Panc1 (cell line): ENCODE measurements around the gene PDPK1. TPM values are rescaled to one million over a fixed set of nuclear protein-coding genes. Genes with fewer than 3 reads are reported as not detected.
"Not testable (repeated sequence)": the region's sequence is repeated elsewhere in the genome, so short reads cannot be mapped to it uniquely, and the experiment has no call there.

Experiments used
- ATAC-seq: fragments of 200-7000 bp; cut with Tn5 transposase; 2 replicates; pipeline ENCODE4 v1.9.1; 2020; ENCODE audit warnings: mild to moderate bottlenecking, moderate library complexity
- BruUV-seq: library from RNA; stranded (reverse); fragments of 400-500 nt; replicated peaks from 2 replicates; lab custom pipeline; 2021; lab: Mats Ljungman, UMichigan
- CTCF ChIA-PET: fragments of 300-600 bp; sonication (Branson Sonifier 250); formaldehyde crosslinking; loops from one replicate; lab custom pipeline; 2022; ENCODE audit warnings: antibody characterized with exemption; lab: Charles Lee
- POLR2A ChIA-PET: fragments of 300-600 bp; sonication (Branson Sonifier 250); formaldehyde crosslinking; loops from one replicate; lab custom pipeline; 2022; ENCODE audit warnings: antibody characterized with exemption; lab: Charles Lee
- DNase-seq: peaks from one replicate; pipeline ENCODE4 v3.0.0-alpha.2; 2010; ENCODE audit warnings: low read depth, low spot score
- H3K27ac ChIP-seq: 2 replicates; pipeline ENCODE4 v1.5.1; 2011; ENCODE audit warnings: mild to moderate bottlenecking, low read length, inconsistent platforms
- H3K27me3 ChIP-seq: fragments of 200-500 bp; sonication (Bioruptor generic); 2 replicates; pipeline ENCODE4 v1.6.0; 2014; ENCODE audit warnings: low read length, inconsistent platforms; ENCODE audit not compliant: control insufficient read depth, insufficient read depth
- H3K36me3 ChIP-seq: fragments of 200-500 bp; sonication (Bioruptor generic); 2 replicates; pipeline ENCODE4 v1.5.1; 2014; ENCODE audit warnings: inconsistent platforms, mild to moderate bottlenecking, low read length, moderate library complexity; ENCODE audit not compliant: control insufficient read depth, insufficient read depth
- H3K4me1 ChIP-seq: 2 replicates; pipeline ENCODE4 v1.5.1; 2011; ENCODE audit warnings: inconsistent platforms, mild to moderate bottlenecking, low read length, moderate library complexity; ENCODE audit not compliant: control insufficient read depth, insufficient read depth
- H3K4me3 ChIP-seq, 2 experiments: 2 replicates each; pipeline ENCODE4 v1.5.1; 2011 to 2012; ENCODE audit warnings: low read depth in 2 of 2, low read length in 2 of 2, mild to moderate bottlenecking in 2 of 2, inconsistent platforms in 1 of 2, moderate library complexity in 1 of 2
- H3K9me3 ChIP-seq: fragments of 200-500 bp; sonication (Bioruptor generic); 2 replicates; pipeline ENCODE4 v1.5.1; 2014; ENCODE audit warnings: low read depth, mild to moderate bottlenecking, inconsistent platforms, low read length, moderate library complexity; ENCODE audit not compliant: control insufficient read depth, insufficient read depth
- POLR2AphosphoS5 ChIP-seq: IDR thresholded peaks from 2 replicates; pipeline ENCODE4 v1.6.1; 2012; ENCODE audit warnings: mild to moderate bottlenecking, low read depth, low read length, moderate library complexity
- SIN3A ChIP-seq: IDR thresholded peaks from 2 replicates; pipeline ENCODE4 v1.6.1; 2012; ENCODE audit warnings: low read depth, mild to moderate bottlenecking, low read length, moderate library complexity, borderline replicate concordance; ENCODE audit not compliant: insufficient read depth
- TCF7L2 ChIP-seq: IDR thresholded peaks from 2 replicates; pipeline ENCODE4 v1.6.1; 2011; ENCODE audit warnings: mild to moderate bottlenecking, low read depth, low read length, inconsistent platforms
- in situ Hi-C: cut with HindIII; loops from 2 replicates; pipeline ENCODE4 v1.10.0; 2016; ENCODE audit warnings: low sequenced_read_pairs, low pct_unique_long_range_greater_than_20kb
- intact Hi-C: fragments of 100-400 bp; cut with micrococcal nuclease; formaldehyde crosslinking; loops from one replicate; pipeline ENCODE4 v1.10.0; 2022; ENCODE audit not compliant: unreplicated experiment
- total RNA-seq: library from RNA; stranded (reverse); gene quantifications from one replicate; pipeline ENCODE4 v1.2.1, GENCODE V29; 2021; ENCODE audit not compliant: unreplicated experiment
- TF ChIP-seq, protein P1 (sequence below): fragments of 450-650 bp; IDR thresholded peaks from 2 replicates; pipeline ENCODE4 v1.5.1; 2017; ENCODE audit warnings: mild to moderate bottlenecking
- TF ChIP-seq, protein P2 (sequence below), 2 experiments: IDR thresholded peaks; 2 replicates each; pipeline ENCODE4 v1.6.1; 2011 to 2012; ENCODE audit warnings: low read depth in 2 of 2, control low read depth in 1 of 2, low read length in 1 of 2, mild to moderate bottlenecking in 1 of 2, moderate library complexity in 1 of 2; ENCODE audit not compliant: insufficient read depth in 1 of 2

PDPK1 gene
- total RNA-seq, 1 experiment from 2014 or later = 43.2 TPM

DNA sequence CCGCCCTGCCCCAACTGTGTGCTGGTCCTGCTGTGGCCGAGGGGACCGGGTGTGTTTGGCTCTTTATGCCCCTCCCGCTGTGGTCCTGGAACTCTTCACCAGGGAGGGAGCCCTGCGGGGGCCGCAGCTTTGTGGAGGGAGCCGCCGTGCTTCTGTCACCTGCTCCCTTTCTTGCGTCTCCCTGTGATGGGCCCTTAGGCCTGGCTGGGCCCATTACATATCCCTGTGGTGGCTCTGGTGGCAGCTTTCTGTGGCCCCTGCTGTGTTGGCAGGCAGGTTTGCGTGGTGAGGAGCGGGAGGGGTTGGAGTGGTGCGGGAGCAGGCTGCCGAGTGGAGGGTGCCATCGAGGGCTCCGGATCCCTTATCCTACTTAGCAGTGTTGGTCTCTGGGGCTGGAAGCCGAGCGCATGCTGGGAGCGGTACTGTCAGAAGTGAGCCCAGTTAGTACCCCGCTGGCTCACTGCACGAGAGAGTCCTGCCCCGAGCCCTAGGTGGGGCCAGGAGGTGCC, 60.4 kb downstream of the PDPK1 start:
- in situ Hi-C loops = no loop called here
- no peak overlapping the region for H3K4me3 ChIP-seq
- no peaks in the 10 kb centered on the region for H3K36me3 ChIP-seq
- no peak for DNase-seq
- H3K4me1 ChIP-seq = no peaks in the 10 kb centered on the region
- no peak for TF ChIP-seq POLR2AphosphoS5
- TF ChIP-seq, protein P1, sequence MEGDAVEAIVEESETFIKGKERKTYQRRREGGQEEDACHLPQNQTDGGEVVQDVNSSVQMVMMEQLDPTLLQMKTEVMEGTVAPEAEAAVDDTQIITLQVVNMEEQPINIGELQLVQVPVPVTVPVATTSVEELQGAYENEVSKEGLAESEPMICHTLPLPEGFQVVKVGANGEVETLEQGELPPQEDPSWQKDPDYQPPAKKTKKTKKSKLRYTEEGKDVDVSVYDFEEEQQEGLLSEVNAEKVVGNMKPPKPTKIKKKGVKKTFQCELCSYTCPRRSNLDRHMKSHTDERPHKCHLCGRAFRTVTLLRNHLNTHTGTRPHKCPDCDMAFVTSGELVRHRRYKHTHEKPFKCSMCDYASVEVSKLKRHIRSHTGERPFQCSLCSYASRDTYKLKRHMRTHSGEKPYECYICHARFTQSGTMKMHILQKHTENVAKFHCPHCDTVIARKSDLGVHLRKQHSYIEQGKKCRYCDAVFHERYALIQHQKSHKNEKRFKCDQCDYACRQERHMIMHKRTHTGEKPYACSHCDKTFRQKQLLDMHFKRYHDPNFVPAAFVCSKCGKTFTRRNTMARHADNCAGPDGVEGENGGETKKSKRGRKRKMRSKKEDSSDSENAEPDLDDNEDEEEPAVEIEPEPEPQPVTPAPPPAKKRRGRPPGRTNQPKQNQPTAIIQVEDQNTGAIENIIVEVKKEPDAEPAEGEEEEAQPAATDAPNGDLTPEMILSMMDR = no peak
- TF ChIP-seq, protein P2, sequence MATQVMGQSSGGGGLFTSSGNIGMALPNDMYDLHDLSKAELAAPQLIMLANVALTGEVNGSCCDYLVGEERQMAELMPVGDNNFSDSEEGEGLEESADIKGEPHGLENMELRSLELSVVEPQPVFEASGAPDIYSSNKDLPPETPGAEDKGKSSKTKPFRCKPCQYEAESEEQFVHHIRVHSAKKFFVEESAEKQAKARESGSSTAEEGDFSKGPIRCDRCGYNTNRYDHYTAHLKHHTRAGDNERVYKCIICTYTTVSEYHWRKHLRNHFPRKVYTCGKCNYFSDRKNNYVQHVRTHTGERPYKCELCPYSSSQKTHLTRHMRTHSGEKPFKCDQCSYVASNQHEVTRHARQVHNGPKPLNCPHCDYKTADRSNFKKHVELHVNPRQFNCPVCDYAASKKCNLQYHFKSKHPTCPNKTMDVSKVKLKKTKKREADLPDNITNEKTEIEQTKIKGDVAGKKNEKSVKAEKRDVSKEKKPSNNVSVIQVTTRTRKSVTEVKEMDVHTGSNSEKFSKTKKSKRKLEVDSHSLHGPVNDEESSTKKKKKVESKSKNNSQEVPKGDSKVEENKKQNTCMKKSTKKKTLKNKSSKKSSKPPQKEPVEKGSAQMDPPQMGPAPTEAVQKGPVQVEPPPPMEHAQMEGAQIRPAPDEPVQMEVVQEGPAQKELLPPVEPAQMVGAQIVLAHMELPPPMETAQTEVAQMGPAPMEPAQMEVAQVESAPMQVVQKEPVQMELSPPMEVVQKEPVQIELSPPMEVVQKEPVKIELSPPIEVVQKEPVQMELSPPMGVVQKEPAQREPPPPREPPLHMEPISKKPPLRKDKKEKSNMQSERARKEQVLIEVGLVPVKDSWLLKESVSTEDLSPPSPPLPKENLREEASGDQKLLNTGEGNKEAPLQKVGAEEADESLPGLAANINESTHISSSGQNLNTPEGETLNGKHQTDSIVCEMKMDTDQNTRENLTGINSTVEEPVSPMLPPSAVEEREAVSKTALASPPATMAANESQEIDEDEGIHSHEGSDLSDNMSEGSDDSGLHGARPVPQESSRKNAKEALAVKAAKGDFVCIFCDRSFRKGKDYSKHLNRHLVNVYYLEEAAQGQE (IDR thresholded peaks at IDR 0.05; ENCODE audit: insufficient read depth in 1 of 2, low read depth in 2 of 2, low read length in 1 of 2) = no peak
- no peak for TF ChIP-seq TCF7L2
- TF ChIP-seq SIN3A = no peak
- H3K27ac ChIP-seq = no peak overlapping the region
- intact Hi-C loops = no loop called here
- POLR2A ChIA-PET = no interaction called here
- ATAC-seq = no peak
- CTCF ChIA-PET = no interaction called here
- no peaks in the 10 kb centered on the region for H3K27me3 ChIP-seq
- H3K9me3 ChIP-seq = no peaks in the 10 kb centered on the region
- no TSS peak for BruUV-seq

DNA sequence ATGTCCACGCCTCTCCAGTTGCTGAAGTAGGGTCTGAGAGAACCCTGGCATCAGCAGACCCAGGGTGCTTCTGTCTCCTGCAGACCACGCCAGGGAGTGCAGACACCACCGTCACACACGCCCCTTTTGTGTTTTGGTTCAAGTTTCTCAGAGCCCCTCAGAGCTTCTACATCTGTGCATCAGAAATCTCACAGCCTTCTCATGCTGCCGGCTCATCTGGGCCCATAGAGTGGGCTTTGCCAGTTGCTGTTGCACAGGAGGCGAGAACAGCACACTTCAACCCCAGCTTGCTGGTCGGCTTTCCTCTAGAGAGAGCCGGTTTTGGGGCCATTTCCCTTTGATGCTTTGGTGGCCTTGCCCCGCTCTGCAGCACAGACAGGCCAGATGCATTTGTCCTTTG, 60.9 kb downstream of the PDPK1 start:
- POLR2A ChIA-PET = no interaction called here
- Histone ChIP-seq H3K36me3 (no peaks in the 10 kb centered on the region; the same call in 1 of the 2 replicates), H3K4me1 (no peaks in the 10 kb centered on the region), H3K4me3 (no peak overlapping the region), H3K27ac (no peak overlapping the region), H3K27me3 (no peaks in the 10 kb centered on the region), H3K9me3 (no peaks in the 10 kb centered on the region)
- intact Hi-C loops (no loop called here), in situ Hi-C loops (no loop called here)
- DNase-seq (no peak), ATAC-seq (no peak)
- BruUV-seq = no TSS peak
- CTCF ChIA-PET = no interaction called here
- TF ChIP-seq, protein P1 = no peak
- no peak for TF ChIP-seq TCF7L2
- TF ChIP-seq, protein P2 (IDR thresholded peaks at IDR 0.05; ENCODE audit: insufficient read depth in 1 of 2, low read depth in 2 of 2, low read length in 1 of 2) = no peak
- TF ChIP-seq POLR2AphosphoS5 = no peak
- no peak for TF ChIP-seq SIN3A

DNA sequence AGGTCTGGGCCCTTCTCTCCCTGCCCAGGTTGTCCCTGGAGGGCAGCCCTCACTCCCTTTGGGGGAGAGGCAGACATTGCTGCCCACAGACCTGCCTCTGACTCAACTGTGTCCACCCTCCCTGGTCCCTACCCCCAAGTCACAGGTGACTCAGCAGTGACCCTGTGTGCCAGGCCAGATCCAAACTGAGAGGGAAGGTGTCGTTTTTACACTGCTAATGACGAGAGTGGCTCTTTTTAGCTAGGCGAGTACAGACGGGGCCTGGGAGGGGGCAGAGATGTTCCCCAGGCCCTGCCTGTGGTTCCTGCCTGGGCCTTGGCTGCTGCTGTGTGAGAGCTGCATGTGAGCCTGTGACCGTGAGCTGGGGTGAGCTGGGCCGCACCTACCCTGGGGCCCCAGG, 61.3 kb downstream of the PDPK1 start:
- DNase-seq, ATAC-seq, in situ Hi-C loops, intact Hi-C loops, H3K36me3 ChIP-seq, H3K27me3 ChIP-seq, BruUV-seq, H3K9me3 ChIP-seq, POLR2A ChIA-PET, CTCF ChIA-PET, H3K27ac ChIP-seq, H3K4me3 ChIP-seq, H3K4me1 ChIP-seq: not testable (repeated sequence)

DNA sequence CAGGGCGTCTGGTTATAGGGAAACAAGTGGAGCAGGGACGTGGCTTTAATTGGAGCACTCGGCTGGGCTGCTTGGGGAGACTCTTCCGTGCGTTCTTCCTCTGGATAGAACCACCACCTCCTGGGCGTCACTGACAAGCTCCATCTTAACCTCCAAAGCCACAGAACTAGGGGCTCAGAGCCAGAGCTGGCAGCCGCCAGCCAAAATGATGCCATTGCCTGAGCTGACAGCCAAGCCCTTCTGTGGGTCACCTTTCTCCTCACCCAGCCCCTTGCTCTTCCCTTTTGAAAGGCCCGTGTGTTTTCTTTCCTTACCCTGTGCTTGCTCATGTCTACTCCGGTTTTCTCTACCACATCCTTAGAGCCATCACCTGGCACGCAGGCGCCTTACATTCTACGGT, 62.0 kb downstream of the PDPK1 start:
- POLR2A ChIA-PET, CTCF ChIA-PET, H3K9me3 ChIP-seq, DNase-seq, ATAC-seq, H3K4me1 ChIP-seq, H3K4me3 ChIP-seq, intact Hi-C loops, H3K36me3 ChIP-seq, BruUV-seq, H3K27me3 ChIP-seq, in situ Hi-C loops, H3K27ac ChIP-seq: not testable (repeated sequence)
